H9 (cell line): ENCODE results near the gene ARMC2. TPM values are rescaled to one million over a fixed set of nuclear protein-coding genes. Genes with fewer than 3 reads are reported as not detected.

Source experiments
- DNase-seq: peaks from one replicate; pipeline ENCODE4 v3.0.0-alpha.2; 2017
- H2AFZ ChIP-seq: one replicate; pipeline ENCODE4 v1.6.1; 2013; ENCODE audit warnings: mild to moderate bottlenecking, low read length, control low read depth, moderate library complexity
- H2AK5ac ChIP-seq: 2 replicates; pipeline ENCODE4 v1.6.1; 2013; ENCODE audit warnings: low read length, control low read depth, mixed read lengths; ENCODE audit not compliant: insufficient read length
- H2BK120ac ChIP-seq: one replicate; pipeline ENCODE4 v1.6.1; 2013; ENCODE audit warnings: low read depth, mild to moderate bottlenecking, low read length, control low read depth, inconsistent platforms; ENCODE audit not compliant: poor library complexity, severe bottlenecking
- H2BK12ac ChIP-seq: 2 replicates; pipeline ENCODE4 v1.6.1; 2013; ENCODE audit warnings: low read length, control low read depth, mixed read lengths, low read depth; ENCODE audit not compliant: insufficient read length
- H2BK15ac ChIP-seq: 2 replicates; pipeline ENCODE4 v1.6.1; 2013; ENCODE audit warnings: low read depth, low read length, control low read depth
- H2BK20ac ChIP-seq: one replicate; pipeline ENCODE4 v1.6.1; 2013; ENCODE audit warnings: low read depth, mild to moderate bottlenecking, low read length, control low read depth, inconsistent platforms; ENCODE audit not compliant: poor library complexity, severe bottlenecking
- H2BK5ac ChIP-seq: 2 replicates; pipeline ENCODE4 v1.6.1; 2013; ENCODE audit warnings: low read length, control low read depth, mixed read lengths; ENCODE audit not compliant: insufficient read length
- H3K14ac ChIP-seq: 2 replicates; pipeline ENCODE4 v1.6.1; 2013; ENCODE audit warnings: low read length, control low read depth; ENCODE audit not compliant: insufficient read depth
- H3K18ac ChIP-seq: 2 replicates; pipeline ENCODE4 v1.6.1; 2013; ENCODE audit warnings: low read depth, mild to moderate bottlenecking, mixed read lengths, low read length, control low read depth; ENCODE audit not compliant: insufficient read length
- H3K23ac ChIP-seq: 2 replicates; pipeline ENCODE4 v1.6.1; 2013; ENCODE audit warnings: low read length, control low read depth, mixed read lengths, low read depth; ENCODE audit not compliant: insufficient read length
- H3K23me2 ChIP-seq: 2 replicates; pipeline ENCODE4 v1.6.1; 2013; ENCODE audit warnings: low read depth, mild to moderate bottlenecking, mixed read lengths, low read length, control low read depth; ENCODE audit not compliant: insufficient read length, poor library complexity, severe bottlenecking
- H3K27ac ChIP-seq: 2 replicates; pipeline ENCODE4 v1.5.1; 2013; ENCODE audit warnings: low read length, control low read depth, mixed read lengths, low read depth; ENCODE audit not compliant: insufficient read length
- H3K27me3 ChIP-seq: 2 replicates; pipeline ENCODE4 v1.6.1; 2013; ENCODE audit warnings: low read length, control low read depth, inconsistent platforms; ENCODE audit not compliant: insufficient read depth
- H3K4ac ChIP-seq: 2 replicates; pipeline ENCODE4 v1.6.1; 2013; ENCODE audit warnings: low read depth, mild to moderate bottlenecking, control low read depth, inconsistent platforms, low read length, moderate library complexity
- H3K4me1 ChIP-seq: 2 replicates; pipeline ENCODE4 v1.6.1; 2013; ENCODE audit warnings: low read length, control low read depth, inconsistent platforms; ENCODE audit not compliant: insufficient read depth
- H3K4me2 ChIP-seq: 2 replicates; pipeline ENCODE4 v1.6.1; 2013; ENCODE audit warnings: low read length, control low read depth, mixed read lengths; ENCODE audit not compliant: insufficient read length, insufficient read depth
- H3K56ac ChIP-seq: 2 replicates; pipeline ENCODE4 v1.6.1; 2013; ENCODE audit warnings: low read depth, mild to moderate bottlenecking, mixed read lengths, low read length, control low read depth; ENCODE audit not compliant: insufficient read length
- H3K79me1 ChIP-seq: 2 replicates; pipeline ENCODE4 v1.6.1; 2013; ENCODE audit warnings: low read depth, mild to moderate bottlenecking, moderate library complexity, low read length, control low read depth, inconsistent platforms; ENCODE audit not compliant: insufficient read depth, poor library complexity, severe bottlenecking
- H3K79me2 ChIP-seq: 2 replicates; pipeline ENCODE4 v1.6.1; 2013; ENCODE audit warnings: low read length, control low read depth, inconsistent platforms; ENCODE audit not compliant: insufficient read depth
- H3K9ac ChIP-seq: 2 replicates; pipeline ENCODE4 v1.6.1; 2013; ENCODE audit warnings: low read length, control low read depth, mixed read lengths; ENCODE audit not compliant: insufficient read length; ENCODE audit errors: extremely low read depth
- H3K9me3 ChIP-seq: one replicate; pipeline ENCODE4 v1.6.1; 2013; ENCODE audit warnings: low read depth, low read length, inconsistent platforms; ENCODE audit not compliant: control insufficient read depth
- H3T11ph ChIP-seq: one replicate; pipeline ENCODE4 v1.6.1; 2013; ENCODE audit warnings: mild to moderate bottlenecking, low read length, control low read depth, inconsistent platforms
- H4K20me1 ChIP-seq: one replicate; pipeline ENCODE4 v1.6.1; 2013; ENCODE audit not compliant: control insufficient read depth, insufficient read length, insufficient read depth
- H4K5ac ChIP-seq: 2 replicates; pipeline ENCODE4 v1.6.1; 2013; ENCODE audit warnings: low read depth, mild to moderate bottlenecking, mixed read lengths, low read length, control low read depth; ENCODE audit not compliant: insufficient read length
- H4K8ac ChIP-seq: replicated peaks from 2 replicates; pipeline ENCODE4 v1.6.1; 2013; ENCODE audit warnings: low read length, control low read depth, mixed read lengths, low read depth; ENCODE audit not compliant: insufficient read length
- H4K91ac ChIP-seq: 2 replicates; pipeline ENCODE4 v1.6.1; 2013; ENCODE audit warnings: low read depth, mild to moderate bottlenecking, moderate library complexity, mixed read lengths, low read length, control low read depth; ENCODE audit not compliant: insufficient read length
- H3K27ac Mint-ChIP-seq, 3 experiments: 2 replicates in 2 of 3; 3 replicates in 1 of 3; pipeline ENCODE4 v1.8.0; 2020 to 2021; ENCODE audit warnings: mixed read lengths in 3 of 3, mild to moderate bottlenecking in 1 of 3, moderate library complexity in 1 of 3
- H3K27me3 Mint-ChIP-seq: 2 replicates; pipeline ENCODE4 v1.8.0; 2021; ENCODE audit warnings: low read depth, mild to moderate bottlenecking, moderate library complexity, mixed read lengths
- H3K36me3 Mint-ChIP-seq, 3 experiments: 2 replicates in 2 of 3; 3 replicates in 1 of 3; pipeline ENCODE4 v1.8.0; 2020 to 2021; ENCODE audit warnings: low read depth in 3 of 3, mixed read lengths in 3 of 3; ENCODE audit not compliant: insufficient read depth in 1 of 3
- H3K4me1 Mint-ChIP-seq, 2 experiments: 2 replicates each; pipeline ENCODE4 v1.8.0; 2020; ENCODE audit warnings: mixed read lengths in 2 of 2
- H3K4me3 Mint-ChIP-seq, 2 experiments: 2 replicates in 1 of 2; 3 replicates in 1 of 2; pipeline ENCODE4 v1.8.0; 2020 to 2021; ENCODE audit warnings: mild to moderate bottlenecking in 2 of 2, mixed read lengths in 2 of 2, moderate library complexity in 1 of 2
- H3K9me3 Mint-ChIP-seq, 2 experiments: 2 replicates in 1 of 2; 3 replicates in 1 of 2; pipeline ENCODE4 v1.8.0; 2020; ENCODE audit warnings: mild to moderate bottlenecking in 2 of 2, mixed read lengths in 2 of 2, moderate library complexity in 1 of 2
- WGBS: extraction: QIAGEN DNeasy Blood & Tissue Kit; methylation state at CpG from one replicate; pipeline ENCODE4 v1.1.7; 2013; ENCODE audit warnings: missing lambda C conversion rate, low lambda C conversion rate, mixed read lengths; ENCODE audit not compliant: insufficient read length; ENCODE audit errors: extremely low coverage; 5-methylcytosine and 5-hydroxymethylcytosine counted together
- total RNA-seq: library from RNA; stranded (reverse); gene quantifications from 2 replicates; pipeline ENCODE4 v1.2.1, GENCODE V29; 2021
- TF ChIP-seq, protein P1 (sequence below): fragments of 200-600 bp; sonication (generic); conservative IDR thresholded peaks from 3 replicates; pipeline ENCODE4 v1.8.0; 2021; ENCODE audit warnings: antibody characterized with exemption, mild to moderate bottlenecking

ARMC2 gene
- total RNA-seq, 1 experiment from 2014 or later, result 2.8 TPM

GRCh38 chr6:108914235-108915022 lies 66.2 kb downstream of the ARMC2 start:
- H3K4me1 ChIP-seq, result no peaks in the 10 kb centered on the region
- Mint-ChIP-seq H3K4me3 (no peak overlapping the region), H3K27me3 (peaks cover 2% of the 10 kb centered on the region; the same call in 1 of the 2 replicates), H3K4me1 (peaks cover 0 to 8% of the 10 kb centered on the region in 2 experiments; a peak in 3 of 4 replicates), H3K36me3 (no peaks in the 10 kb centered on the region), H3K9me3 (no peaks in the 10 kb centered on the region), H3K27ac (no peak overlapping the region)
- no peak overlapping the region for H4K8ac ChIP-seq
- H2BK120ac ChIP-seq, result no peak overlapping the region
- no peak overlapping the region for H2BK15ac ChIP-seq
- no peak overlapping the region for H3K14ac ChIP-seq
- H4K20me1 ChIP-seq, result no peaks in the 10 kb centered on the region
- H3K9ac ChIP-seq, result no peak overlapping the region
- no CpG with 5 or more reads among the region's 4 CpGs for WGBS
- no peak overlapping the region for H3K4me2 ChIP-seq
- no peak overlapping the region for H2AFZ ChIP-seq
- H3K18ac ChIP-seq, result no peak overlapping the region
- no peak overlapping the region for H3K4ac ChIP-seq
- no peak overlapping the region for H3K27ac ChIP-seq
- no peak overlapping the region for H3K23ac ChIP-seq
- no peaks in the 10 kb centered on the region for H3K79me2 ChIP-seq
- H2BK5ac ChIP-seq, result no peak overlapping the region
- no peaks in the 10 kb centered on the region for H3K79me1 ChIP-seq
- H3K23me2 ChIP-seq, result no peaks in the 10 kb centered on the region
- H3K27me3 ChIP-seq, result no peaks in the 10 kb centered on the region
- no peaks in the 10 kb centered on the region for H3K9me3 ChIP-seq
- no peak overlapping the region for H4K5ac ChIP-seq
- no peak overlapping the region for H4K91ac ChIP-seq
- H2AK5ac ChIP-seq, result no peak overlapping the region
- peak; percentile 75 for DNase-seq
- H2BK12ac ChIP-seq, result no peak overlapping the region
- H2BK20ac ChIP-seq, result no peak overlapping the region
- TF ChIP-seq, protein P1, sequence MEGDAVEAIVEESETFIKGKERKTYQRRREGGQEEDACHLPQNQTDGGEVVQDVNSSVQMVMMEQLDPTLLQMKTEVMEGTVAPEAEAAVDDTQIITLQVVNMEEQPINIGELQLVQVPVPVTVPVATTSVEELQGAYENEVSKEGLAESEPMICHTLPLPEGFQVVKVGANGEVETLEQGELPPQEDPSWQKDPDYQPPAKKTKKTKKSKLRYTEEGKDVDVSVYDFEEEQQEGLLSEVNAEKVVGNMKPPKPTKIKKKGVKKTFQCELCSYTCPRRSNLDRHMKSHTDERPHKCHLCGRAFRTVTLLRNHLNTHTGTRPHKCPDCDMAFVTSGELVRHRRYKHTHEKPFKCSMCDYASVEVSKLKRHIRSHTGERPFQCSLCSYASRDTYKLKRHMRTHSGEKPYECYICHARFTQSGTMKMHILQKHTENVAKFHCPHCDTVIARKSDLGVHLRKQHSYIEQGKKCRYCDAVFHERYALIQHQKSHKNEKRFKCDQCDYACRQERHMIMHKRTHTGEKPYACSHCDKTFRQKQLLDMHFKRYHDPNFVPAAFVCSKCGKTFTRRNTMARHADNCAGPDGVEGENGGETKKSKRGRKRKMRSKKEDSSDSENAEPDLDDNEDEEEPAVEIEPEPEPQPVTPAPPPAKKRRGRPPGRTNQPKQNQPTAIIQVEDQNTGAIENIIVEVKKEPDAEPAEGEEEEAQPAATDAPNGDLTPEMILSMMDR, result peak; percentile 92
- H3K56ac ChIP-seq, result no peak overlapping the region
- no peak overlapping the region for H3T11ph ChIP-seq
